Sigmoid colon (tissue), 3 donors: Measurements from ENCODE around the gene SUSD6.

ENCODE experiments used
- CTCF ChIP-seq, 4 experiments: fragments of 450-650 bp in 3 of 4; fragments of 200-600 bp in 1 of 4; IDR thresholded peaks; one replicate each; pipeline ENCODE4 v1.5.1; 2016 to 2019; ENCODE audit warnings: antibody characterized with exemption in 4 of 4, mild to moderate bottlenecking in 3 of 4, moderate library complexity in 2 of 4
- POLR2A ChIP-seq, 2 donors: fragments of 450-650 bp; IDR thresholded peaks; one replicate each; pipeline ENCODE4 v1.6.1; 2016; ENCODE audit warnings: antibody characterized with exemption in 2 of 2, mild to moderate bottlenecking in 2 of 2, moderate library complexity in 2 of 2

- TF ChIP-seq POLR2A (IDR thresholded peaks at IDR 0.05) (no peak), CTCF (IDR thresholded peaks at IDR 0.05) (no peak)
These were observed 78.6 kb downstream of the SUSD6 start for GRCh38 chr14:69690042-69690441.
